Stomach (tissue), 9 donors: ENCODE measurements around the gene LRRC4C. TPM values are rescaled to one million over a fixed set of nuclear protein-coding genes. Genes with fewer than 3 reads are reported as not detected.
A peak's percentile ranks its signal among the peaks of the same experiment; 100 is the strongest.

Source experiments
- DNase-seq, 2 donors: peaks; one replicate each; pipeline versions ENCODE4 v3.0.0 to v3.0.0-alpha.2; 2013 to 2019
- H3K27ac ChIP-seq, 5 donors: fragments of 200-600 bp in 4 of 5; sonication (generic) in 4 of 5; one replicate each; pipeline ENCODE4 v1.5.1; 2013 to 2019; ENCODE audit warnings: mild to moderate bottlenecking in 1 of 5, moderate library complexity in 1 of 5
- H3K27me3 ChIP-seq, 3 donors: fragments of 200-600 bp; sonication (generic); one replicate each; pipeline ENCODE4 v1.5.1; 2017 to 2019; ENCODE audit warnings: mixed run types in 1 of 3
- H3K36me3 ChIP-seq, 4 donors: fragments of 200-600 bp; sonication (generic); 1 replicate in 3 of 4; 2 replicates in 1 of 4; pipeline ENCODE4 v1.5.1; 2016 to 2019
- H3K4me1 ChIP-seq, 4 donors: fragments of 200-600 bp; sonication (generic); one replicate each; pipeline ENCODE4 v1.5.1; 2016 to 2019
- H3K4me3 ChIP-seq, 4 donors: fragments of 200-600 bp; sonication (generic) in 3 of 4; one replicate each; pipeline ENCODE4 v1.5.1; 2016 to 2019; ENCODE audit warnings: mild to moderate bottlenecking in 1 of 4
- H3K9me3 ChIP-seq, 4 donors: fragments of 200-600 bp; sonication (generic); one replicate each; pipeline ENCODE4 v1.5.1; 2016 to 2019
- CTCF ChIP-seq, 7 experiments: fragments of 450-650 bp in 4 of 7; fragments of 200-600 bp in 3 of 7; sonication (generic) in 3 of 7; IDR thresholded peaks; one replicate each; pipeline ENCODE4 v1.5.1; 2016 to 2019; ENCODE audit warnings: antibody characterized with exemption in 7 of 7, control low read depth in 2 of 7, mild to moderate bottlenecking in 1 of 7
- EP300 ChIP-seq: sonication (generic); formaldehyde crosslinking; IDR thresholded peaks from one replicate; pipeline ENCODE4 v1.6.1; 2017; ENCODE audit warnings: antibody characterized with exemption
- POLR2A ChIP-seq, 4 donors: fragments of 450-650 bp; IDR thresholded peaks; one replicate each; pipeline ENCODE4 v1.6.1; 2016; ENCODE audit warnings: antibody characterized with exemption in 4 of 4, control low read depth in 2 of 4, mild to moderate bottlenecking in 1 of 4, moderate library complexity in 1 of 4
- POLR2AphosphoS5 ChIP-seq, 3 donors: sonication (generic); formaldehyde crosslinking; IDR thresholded peaks; one replicate each; pipeline ENCODE4 v1.6.1; 2016; ENCODE audit warnings: antibody characterized with exemption in 3 of 3
- WGBS, 5 donors: extraction: QIAGEN DNeasy Blood & Tissue Kit in 3 of 5; methylation state at CpG; one replicate each; pipeline versions ENCODE4 v1.1.5 to v1.1.7; 2013 to 2018; 5-methylcytosine and 5-hydroxymethylcytosine counted together
- intact Hi-C: fragments of 100-400 bp; cut with DNase I; formaldehyde crosslinking; loops from one replicate; pipeline ENCODE4 v1.15.1; 2023; ENCODE audit warnings: low total_unique reads
- polyA plus RNA-seq, 3 donors: library from polyadenylated mRNA; stranded (reverse); fragments of 200-250 nt; gene quantifications; one replicate each; pipeline ENCODE4 v1.2.3, GENCODE V29; 2013
- total RNA-seq, 5 donors: library from RNA; depleted of rRNA; stranded (reverse); fragments of >200 nt; gene quantifications; one replicate each; pipeline versions ENCODE4 v1.1.0 to v1.2.3, GENCODE V29; 2014 to 2016
- donor health status: healthy with polysubstance abuse.
- donor health status: Bipolar disorder and iron deficiency.
- donor health status: healthy.

Gene LRRC4C
- total and polyA plus RNA-seq, 8 donors: 0.31 to 3.3 (median 0.45) TPM; not detected in 4

- Histone ChIP-seq H3K9me3 (no peaks in the 10 kb centered on the region), H3K27me3 (no peaks in the 10 kb centered on the region), H3K36me3 (no peaks in the 10 kb centered on the region), H3K27ac (no peak overlapping the region), H3K4me3 (no peak overlapping the region), H3K4me1 (no peaks in the 10 kb centered on the region)
- peak in 1 of 2 donors; percentile 53 for DNase-seq
- WGBS, 5 donors: 36 to 51% (median 37%) methylated on average over 3 of the region's 3 CpGs
- no peak for TF ChIP-seq CTCF (IDR thresholded peaks at IDR 0.05)
- TF ChIP-seq POLR2A (IDR thresholded peaks at IDR 0.05): no peak
- TF ChIP-seq EP300: no peak
- no peak for TF ChIP-seq POLR2AphosphoS5 (IDR thresholded peaks at IDR 0.05)
- intact Hi-C loops: no loop called here
Measured at GRCh38 chr11:40274017-40274416, 1185.4 kb downstream of the LRRC4C start.

GRCh38 chr11:40273192-40273732 lies 1186.2 kb downstream of the LRRC4C start:
- intact Hi-C loops: no loop called here
- Histone ChIP-seq H3K36me3 (no peaks in the 10 kb centered on the region), H3K4me1 (no peaks in the 10 kb centered on the region), H3K4me3 (no peak overlapping the region), H3K27me3 (no peaks in the 10 kb centered on the region), H3K9me3 (no peaks in the 10 kb centered on the region), H3K27ac (no peak overlapping the region)
- TF ChIP-seq CTCF (IDR thresholded peaks at IDR 0.05) (no peak), POLR2AphosphoS5 (IDR thresholded peaks at IDR 0.05) (no peak), POLR2A (IDR thresholded peaks at IDR 0.05) (no peak), EP300 (no peak)
- no peak for DNase-seq
- WGBS, 5 donors: 26 to 42% (median 31%) methylated on average over 1 of the region's 1 CpG

GRCh38 chr11:40271361-40271760 lies 1188.1 kb downstream of the LRRC4C start:
- Histone ChIP-seq H3K4me3 (no peak overlapping the region), H3K27ac (no peak overlapping the region), H3K9me3 (no peaks in the 10 kb centered on the region), H3K36me3 (no peaks in the 10 kb centered on the region), H3K27me3 (no peaks in the 10 kb centered on the region), H3K4me1 (no peaks in the 10 kb centered on the region)
- 87 to 90% (median 87%) methylated on average over 5 of the region's 5 CpGs for WGBS, 5 donors
- TF ChIP-seq POLR2A (IDR thresholded peaks at IDR 0.05) (no peak), POLR2AphosphoS5 (IDR thresholded peaks at IDR 0.05) (no peak), EP300 (no peak), CTCF (IDR thresholded peaks at IDR 0.05) (no peak)
- intact Hi-C loops: no loop called here
- no peak for DNase-seq

- Histone ChIP-seq H3K4me1 (no peaks in the 10 kb centered on the region), H3K27ac (no peak overlapping the region), H3K36me3 (no peaks in the 10 kb centered on the region), H3K9me3 (no peaks in the 10 kb centered on the region), H3K4me3 (no peak overlapping the region), H3K27me3 (no peaks in the 10 kb centered on the region)
- TF ChIP-seq POLR2AphosphoS5 (IDR thresholded peaks at IDR 0.05) (no peak), EP300 (no peak), CTCF (IDR thresholded peaks at IDR 0.05) (no peak), POLR2A (IDR thresholded peaks at IDR 0.05) (no peak)
- WGBS, 5 donors: 55 to 68% (median 61%) methylated on average over 2 of the region's 2 CpGs
- no peak for DNase-seq
- intact Hi-C loops: no loop called here
Measured at GRCh38 chr11:40269865-40270264, 1189.6 kb downstream of the LRRC4C start.
